Stimulated activated CD4-positive, alpha-beta T cell treated with anti-CD3 and anti-CD28 coated beads, Interleukin-1b, Interleukin-23, amount 100 ng/mL, for 48 hours (primary cell): ENCODE results near the gene SLC13A3.

Source experiments
- DNase-seq: peaks from one replicate; pipeline ENCODE4 v3.0.0-alpha.2; 2020

The SLC13A3 gene, protein sequence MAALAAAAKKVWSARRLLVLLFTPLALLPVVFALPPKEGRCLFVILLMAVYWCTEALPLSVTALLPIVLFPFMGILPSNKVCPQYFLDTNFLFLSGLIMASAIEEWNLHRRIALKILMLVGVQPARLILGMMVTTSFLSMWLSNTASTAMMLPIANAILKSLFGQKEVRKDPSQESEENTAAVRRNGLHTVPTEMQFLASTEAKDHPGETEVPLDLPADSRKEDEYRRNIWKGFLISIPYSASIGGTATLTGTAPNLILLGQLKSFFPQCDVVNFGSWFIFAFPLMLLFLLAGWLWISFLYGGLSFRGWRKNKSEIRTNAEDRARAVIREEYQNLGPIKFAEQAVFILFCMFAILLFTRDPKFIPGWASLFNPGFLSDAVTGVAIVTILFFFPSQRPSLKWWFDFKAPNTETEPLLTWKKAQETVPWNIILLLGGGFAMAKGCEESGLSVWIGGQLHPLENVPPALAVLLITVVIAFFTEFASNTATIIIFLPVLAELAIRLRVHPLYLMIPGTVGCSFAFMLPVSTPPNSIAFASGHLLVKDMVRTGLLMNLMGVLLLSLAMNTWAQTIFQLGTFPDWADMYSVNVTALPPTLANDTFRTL

GRCh38 chr20:46651091-46651962, at the start of gene SLC13A3:
TSS of gene SLC13A3 (minus strand) at chr20:46651459. CDS start at chr20:46651421, 38 bp downstream.
- DNase-seq, result no peak

DNA sequence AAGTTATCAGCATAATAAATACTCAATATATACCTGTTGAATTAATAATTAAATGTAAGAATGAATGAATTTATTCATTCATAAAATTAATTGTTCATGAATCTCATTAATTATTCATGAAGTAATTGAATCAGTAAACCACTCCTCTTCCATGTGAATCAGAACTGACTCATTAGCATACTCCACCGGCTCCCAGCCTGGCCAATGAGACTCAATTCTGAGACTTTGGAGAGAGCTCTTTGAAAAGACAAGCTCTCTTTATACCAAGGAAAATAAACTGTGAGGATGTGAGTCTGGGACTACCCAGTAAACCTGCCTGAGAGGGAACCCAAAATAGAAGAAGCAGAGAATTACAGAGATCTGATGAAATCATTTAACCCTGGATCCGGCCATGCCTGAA, 49.8 kb upstream of the SLC13A3 start:
- DNase-seq, result no peak

GRCh38 chr20:46700481-46700880, 49.2 kb upstream of the SLC13A3 start:
- DNase-seq, result no peak

GRCh38 chr20:46699651-46700359, 48.5 kb upstream of the SLC13A3 start:
- no peak for DNase-seq

- no peak for DNase-seq
Observed at GRCh38 chr20:46698788-46699187, 47.5 kb upstream of the SLC13A3 start.

DNA sequence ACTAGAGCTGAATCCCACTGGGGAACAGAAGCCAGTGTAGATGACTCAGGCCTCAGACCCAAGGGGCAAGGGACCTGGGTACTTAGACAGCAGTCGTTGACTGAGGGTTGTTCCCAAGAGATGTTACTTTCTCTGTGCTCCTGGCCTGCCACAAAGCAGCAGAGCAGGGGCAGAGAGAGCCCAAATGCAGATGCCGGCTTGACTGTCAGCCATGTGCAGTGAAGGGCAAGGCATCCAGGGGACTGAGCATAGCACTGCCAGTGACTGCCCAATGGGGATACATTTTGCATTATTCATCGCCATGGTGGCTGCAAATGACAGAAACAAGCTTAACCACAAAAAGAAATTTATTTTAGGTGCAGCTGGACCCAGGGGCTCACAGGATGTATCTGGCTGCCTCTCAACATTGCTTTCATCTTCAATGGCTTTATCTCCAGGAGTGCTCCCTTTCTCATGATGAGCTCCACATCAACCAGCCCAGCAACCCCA, 45.6 kb upstream of the SLC13A3 start:
- no peak for DNase-seq

GRCh38 chr20:46695892-46696291, 44.6 kb upstream of the SLC13A3 start:
- no peak for DNase-seq

GRCh38 chr20:46694484-46694883, 43.2 kb upstream of the SLC13A3 start:
- DNase-seq, result no peak

DNA sequence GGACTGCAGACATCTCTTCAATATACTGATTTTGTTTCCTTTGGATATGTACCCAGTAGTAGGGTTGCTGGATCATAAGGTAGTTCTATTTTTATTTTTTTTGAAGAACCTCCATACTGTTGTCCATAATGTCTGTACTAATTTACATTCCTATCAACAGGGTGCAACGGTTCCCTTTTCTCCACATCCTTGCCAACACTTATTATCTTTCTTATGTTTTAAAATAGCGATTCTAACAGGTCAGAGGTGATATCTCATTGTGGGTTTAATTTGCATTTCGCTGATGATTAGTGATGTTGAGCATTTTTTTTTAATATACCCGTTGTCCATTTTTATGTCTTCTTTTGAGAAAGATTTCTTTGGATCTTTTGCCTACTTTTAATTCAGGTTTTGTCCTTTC, 39.9 kb upstream of the SLC13A3 start:
- DNase-seq, result no peak

DNA sequence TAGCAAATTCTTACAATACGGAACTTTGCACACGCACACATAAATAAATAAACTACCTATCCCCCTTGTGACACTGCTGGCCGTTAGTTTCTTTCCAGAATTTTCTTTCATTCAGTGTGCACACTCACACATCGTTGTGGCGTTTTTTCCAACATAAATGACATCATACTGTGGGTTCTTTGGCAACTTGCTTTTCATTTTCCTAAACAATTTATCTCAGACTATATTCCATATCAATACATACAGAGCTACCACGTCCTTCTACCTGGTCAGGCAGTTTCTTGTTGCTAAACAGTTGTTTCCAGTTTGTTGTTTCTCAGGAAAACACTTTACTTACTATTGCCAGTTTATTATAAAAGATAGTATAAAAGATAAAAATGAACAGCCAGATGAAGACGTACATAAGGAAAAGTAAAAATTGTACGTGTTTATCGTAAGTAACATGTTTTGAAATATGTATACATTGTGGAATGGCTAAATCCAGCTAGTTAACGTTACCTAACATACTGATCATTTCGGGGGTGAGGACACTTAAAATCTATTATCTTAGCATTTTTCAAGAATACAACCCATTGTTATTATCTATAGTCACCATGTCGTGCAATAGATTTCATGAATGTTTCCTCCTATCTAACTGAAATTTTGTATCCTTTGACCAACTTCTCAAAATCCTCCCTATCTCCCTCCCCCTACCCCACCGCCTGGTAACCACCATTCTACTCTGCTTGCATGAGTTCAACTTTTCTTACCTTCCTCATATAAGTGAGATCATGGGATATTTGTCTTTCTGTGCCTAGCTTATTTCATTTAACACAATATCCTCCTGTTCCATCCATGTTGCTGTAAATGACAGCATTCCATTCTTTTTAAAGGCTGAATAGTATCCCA, 39.2 kb upstream of the SLC13A3 start:
- no peak for DNase-seq

DNA sequence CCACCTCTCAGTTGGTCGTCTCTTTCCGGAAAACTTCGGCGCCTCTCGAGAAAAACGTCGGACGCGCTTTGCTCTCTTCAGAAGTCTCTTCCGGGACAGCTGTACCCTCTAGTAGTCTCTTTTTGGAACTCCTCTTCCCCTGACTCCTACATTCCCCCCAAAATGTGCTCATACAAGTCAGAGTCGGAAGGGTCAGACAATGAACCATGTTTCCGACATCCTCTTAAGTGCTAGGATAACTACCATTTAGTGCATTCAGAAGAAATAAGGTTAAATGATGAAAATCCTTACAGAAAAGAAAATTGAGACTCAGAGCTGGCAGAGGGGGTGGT, 38.5 kb upstream of the SLC13A3 start:
- no peak for DNase-seq

- DNase-seq, result peak; percentile 98
Observed at GRCh38 chr20:46689082-46689753, 38.0 kb upstream of the SLC13A3 start, which contains the start of gene TP53RK. TSS of gene TP53RK (minus strand) at chr20:46689444. CDS start at chr20:46689414, 30 bp downstream.

DNA sequence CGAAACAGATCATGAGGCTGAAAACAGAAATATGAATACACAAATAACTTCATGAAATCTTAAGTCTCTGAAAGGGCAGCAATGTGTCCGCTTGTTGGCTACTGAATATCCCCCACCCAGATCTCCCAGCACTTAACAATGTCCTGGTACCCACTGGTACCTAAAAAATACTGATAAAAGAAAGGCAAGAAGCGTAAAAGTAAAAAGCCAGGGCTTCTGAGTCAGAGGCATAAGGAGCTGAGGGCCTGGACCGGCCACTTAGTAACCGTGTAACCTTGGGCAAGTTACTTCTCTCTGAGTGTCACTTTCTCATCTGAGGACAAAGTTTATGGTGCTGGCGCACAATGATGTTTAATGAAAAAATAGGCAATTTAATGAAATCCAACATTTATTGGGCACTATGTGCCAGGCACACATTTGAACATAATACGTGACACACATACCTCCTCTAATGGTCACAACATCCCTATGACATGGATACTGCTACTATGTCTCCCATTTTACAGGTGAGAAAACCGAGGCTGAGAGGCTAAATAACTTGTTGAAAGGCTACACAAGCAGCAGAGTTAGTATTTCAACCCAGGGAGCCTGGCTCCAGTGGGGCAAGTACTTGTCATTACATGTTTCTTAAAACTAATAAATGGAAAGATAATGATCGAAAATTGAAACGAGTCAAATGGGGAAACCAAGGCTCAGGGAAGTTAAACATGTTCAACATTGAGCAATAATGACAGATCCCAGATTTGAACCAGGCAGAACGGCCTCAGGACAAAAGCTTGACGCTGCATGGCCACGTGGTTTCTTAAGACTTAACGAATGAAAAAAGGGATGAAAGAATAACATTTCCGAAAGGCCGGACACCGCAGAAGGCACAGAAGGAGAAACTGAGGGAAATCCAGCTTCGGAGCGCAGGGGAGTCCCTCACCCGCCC, 37.2 kb upstream of the SLC13A3 start:
- DNase-seq, result no peak

GRCh38 chr20:46683939-46684750, 32.9 kb upstream of the SLC13A3 start:
- no peak for DNase-seq

DNA sequence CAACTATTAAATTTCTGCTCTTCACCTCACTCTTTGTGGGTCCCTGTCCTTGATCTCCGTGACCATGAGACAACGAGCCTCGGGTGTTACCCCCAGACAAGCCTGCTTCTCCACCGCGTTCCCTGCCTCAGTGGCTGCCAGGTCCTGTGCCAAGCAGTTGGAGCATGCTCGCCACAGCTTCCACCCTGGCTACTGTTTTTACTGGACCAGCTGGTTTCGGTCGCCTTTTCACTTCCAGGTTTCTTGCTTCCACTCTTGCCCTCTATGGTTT, 32.3 kb upstream of the SLC13A3 start:
- DNase-seq, result no peak

- DNase-seq, result no peak
Observed at GRCh38 chr20:46683011-46683667, 31.9 kb upstream of the SLC13A3 start.

DNA sequence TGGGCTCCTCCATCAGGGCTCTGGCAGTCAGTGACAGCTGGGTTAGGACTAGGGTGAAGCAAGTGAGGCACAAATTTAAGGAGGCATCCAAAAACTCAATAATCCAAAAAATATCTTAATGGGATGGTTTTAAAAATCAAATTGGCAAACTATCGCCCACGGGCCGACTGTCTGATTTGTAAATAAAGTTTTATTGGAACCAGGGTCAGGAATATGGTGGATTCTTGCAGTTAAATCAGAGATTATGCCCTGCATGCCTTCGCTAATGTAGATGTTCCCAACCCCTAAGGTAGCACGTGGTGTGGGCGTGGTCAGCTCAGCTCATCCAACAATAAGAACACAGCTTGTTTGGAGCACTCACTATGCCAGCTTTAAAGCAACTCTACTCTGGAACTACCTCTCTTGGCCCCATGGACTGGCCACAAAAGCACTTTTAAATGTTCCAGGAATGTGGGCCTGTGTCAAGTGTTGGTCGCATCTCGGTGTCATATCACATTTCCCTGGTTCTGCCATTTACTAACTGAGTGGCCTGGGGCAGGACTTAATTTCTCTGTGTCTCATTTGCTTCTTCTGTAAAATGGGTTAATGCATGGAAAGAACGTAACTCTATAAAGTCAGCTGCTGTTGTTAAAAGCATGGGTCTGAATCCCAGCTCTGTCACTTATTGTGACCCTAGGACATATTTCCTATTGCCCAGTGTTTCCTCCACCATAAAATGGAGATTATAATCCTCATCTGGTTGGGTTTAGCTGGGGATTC, 31.0 kb upstream of the SLC13A3 start:
- no peak for DNase-seq
